GM19463 (cell line): ENCODE measurements around the gene NUTM2D.
"Not testable (repeated sequence)": the region's sequence is repeated elsewhere in the genome, so short reads cannot be mapped to it uniquely, and the experiment has no call there.

Experiments used
- ATAC-seq: cut with Tn5 transposase; IDR thresholded peaks from one replicate; pipeline ENCODE4 v1.9.1; 2021; ENCODE audit warnings: mild to moderate bottlenecking, moderate library complexity; ENCODE audit not compliant: unreplicated experiment

The NUTM2D gene

GRCh38 chr10:87357444-87357843, at the start of gene NUTM2D:
NUTM2D (plus strand) TSS chr10:87357744; CDS start chr10:87358266, 522 bp downstream.
- ATAC-seq = not testable (repeated sequence)

- ATAC-seq = not testable (repeated sequence)
Measured at GRCh38 chr10:87308702-87309101, 48.8 kb upstream of the NUTM2D start.

GRCh38 chr10:87309657-87310056, 47.9 kb upstream of the NUTM2D start:
- not testable (repeated sequence) for ATAC-seq

- not testable (repeated sequence) for ATAC-seq
Measured at GRCh38 chr10:87311521-87311920, 46.0 kb upstream of the NUTM2D start.

- not testable (repeated sequence) for ATAC-seq
Measured at GRCh38 chr10:87313649-87314359, 43.7 kb upstream of the NUTM2D start.

- not testable (repeated sequence) for ATAC-seq
Measured at GRCh38 chr10:87314360-87314973, 43.1 kb upstream of the NUTM2D start.

- not testable (repeated sequence) for ATAC-seq
Measured at GRCh38 chr10:87321505-87321904, 36.0 kb upstream of the NUTM2D start.

- ATAC-seq = not testable (repeated sequence)
Measured at GRCh38 chr10:87324559-87324958, 33.0 kb upstream of the NUTM2D start.

- ATAC-seq = not testable (repeated sequence)
Measured at GRCh38 chr10:87327958-87328357, 29.6 kb upstream of the NUTM2D start.

- not testable (repeated sequence) for ATAC-seq
Measured at GRCh38 chr10:87329131-87329530, 28.4 kb upstream of the NUTM2D start.

- ATAC-seq = not testable (repeated sequence)
Measured at GRCh38 chr10:87332687-87333086, 24.9 kb upstream of the NUTM2D start.

- ATAC-seq = not testable (repeated sequence)
Measured at GRCh38 chr10:87340411-87340810, 17.1 kb upstream of the NUTM2D start.

GRCh38 chr10:87341546-87342142, 15.9 kb upstream of the NUTM2D start:
- ATAC-seq = peak; percentile 14

- ATAC-seq = peak; percentile 79
Measured at GRCh38 chr10:87342249-87342710, 15.3 kb upstream of the NUTM2D start.

- peak; percentile 71 for ATAC-seq
Measured at GRCh38 chr10:87342711-87343258, 14.8 kb upstream of the NUTM2D start.

GRCh38 chr10:87345743-87346142, 11.8 kb upstream of the NUTM2D start:
- not testable (repeated sequence) for ATAC-seq

GRCh38 chr10:87350161-87350560, 7.4 kb upstream of the NUTM2D start:
- ATAC-seq = not testable (repeated sequence)

GRCh38 chr10:87352825-87353224, 4.7 kb upstream of the NUTM2D start:
- ATAC-seq = not testable (repeated sequence)

GRCh38 chr10:87355110-87355509, 2.4 kb upstream of the NUTM2D start:
- ATAC-seq = not testable (repeated sequence)

GRCh38 chr10:87358159-87358558, 615 bp downstream of the NUTM2D start:
- ATAC-seq = not testable (repeated sequence)

GRCh38 chr10:87369514-87370112, 12.1 kb downstream of the NUTM2D start:
- not testable (repeated sequence) for ATAC-seq
